HepG2 (cell line): ENCODE data around the gene NT5DC1. TPM values are rescaled to one million over a fixed set of nuclear protein-coding genes. Genes with fewer than 3 reads are reported as not detected.

Experiments
- MIXL1 ChIP-seq: IDR thresholded peaks from 2 replicates; pipeline ENCODE4 v1.6.1; 2016
- MXD1 ChIP-seq: sonication (generic); formaldehyde crosslinking; IDR thresholded peaks from 2 replicates; pipeline ENCODE4 v1.4.0; 2020; ENCODE audit warnings: mild to moderate bottlenecking, missing genetic modification reagents
- NPAS2 ChIP-seq: sonication (generic); formaldehyde crosslinking; IDR thresholded peaks from 2 replicates; pipeline ENCODE4 v1.8.0; 2022; ENCODE audit warnings: mild to moderate bottlenecking, missing genetic modification reagents, borderline replicate concordance
- PAXIP1 ChIP-seq: sonication (generic); formaldehyde crosslinking; conservative IDR thresholded peaks from 2 replicates; pipeline ENCODE4 v1.4.0; 2020; ENCODE audit warnings: mild to moderate bottlenecking, missing genetic modification reagents, moderate library complexity
- SALL1 ChIP-seq: sonication (generic); formaldehyde crosslinking; IDR thresholded peaks from 2 replicates; pipeline ENCODE4 v1.8.0; 2022; ENCODE audit warnings: mild to moderate bottlenecking, missing genetic modification reagents
- THAP9 ChIP-seq: sonication (generic); formaldehyde crosslinking; IDR thresholded peaks from 2 replicates; pipeline ENCODE4; 2020; ENCODE audit warnings: missing genetic modification reagents, mild to moderate bottlenecking, borderline replicate concordance
- ZNF646 ChIP-seq: sonication (generic); formaldehyde crosslinking; IDR thresholded peaks from 2 replicates; pipeline ENCODE4 v1.9.0; 2021; ENCODE audit warnings: mild to moderate bottlenecking, missing genetic modification reagents
- polyA plus RNA-seq, 8 experiments: library from polyadenylated mRNA; depleted of rRNA in 3 of 8; stranded (reverse) in 7 of 8; unstranded in 1 of 8; fragments of >200 nt; fragmentation: Illumina TruSeq in 4 of 8; extraction: Trizol in 4 of 8; gene quantifications; 2 replicates each; pipeline versions ENCODE4 v1.2.1 to v1.2.3, GENCODE V29; 2011 to 2016; ENCODE audit warnings: low read depth in 4 of 8, missing spikeins in 1 of 8, mixed read lengths in 1 of 8; ENCODE audit not compliant: insufficient read depth in 1 of 8
- total RNA-seq, 5 experiments: library from RNA; depleted of rRNA; stranded (reverse); fragments of >200 nt; fragmentation: Illumina TruSeq; extraction: Trizol; gene quantifications; 2 replicates each; pipeline ENCODE4 v1.2.3, GENCODE V29; 2016; ENCODE audit warnings: low read depth in 1 of 5

Gene NT5DC1
- total and polyA plus RNA-seq, 2 of the 13 experiments (the other 11 are each of a cell fraction or from before 2014, with no cell fraction given), result 27.0 to 56.1 TPM

- TF ChIP-seq PAXIP1 (peak; percentile 69), SALL1 (peak; percentile 23; the same call in 1 of the 2 replicates), MXD1 (no peak), ZNF646 (peak; percentile 22; the same call in 1 of the 2 replicates), MIXL1 (CRISPR knock-in tag) (peak; percentile 25; the same call in 1 of the 2 replicates), NPAS2 (CRISPR knock-in tag) (no peak), THAP9 (CRISPR knock-in tag) (no peak)
These were observed 4.6 kb downstream of the NT5DC1 start (continued) for GRCh38 chr6:116105247-116105646.
